Endothelial cell of umbilical vein (primary cell): ENCODE data around the gene ABCA1. TPM values are rescaled to one million over a fixed set of nuclear protein-coding genes. Genes with fewer than 3 reads are reported as not detected.

ENCODE experiments used
- BruUV-seq: library from RNA; stranded (reverse); fragments of 400-500 nt; replicated peaks from 2 replicates; lab custom pipeline; 2021; lab: Mats Ljungman, UMichigan
- CTCF ChIA-PET: fragments of 300-600, 350-600 bp; sonication (Branson Sonifier 250); formaldehyde crosslinking; loops from one replicate; lab custom pipeline; 2021; ENCODE audit warnings: antibody characterized with exemption, inconsistent platforms; lab: Charles Lee
- POLR2A ChIA-PET: fragments of 300-600, 350-600 bp; sonication (Branson Sonifier 250); formaldehyde crosslinking; loops from one replicate; lab custom pipeline; 2021; ENCODE audit warnings: antibody characterized with exemption, inconsistent platforms; lab: Charles Lee
- DNase-seq: peaks from one replicate; pipeline ENCODE4 v3.0.0-alpha.2; 2011; ENCODE audit warnings: low read depth, low spot score
- FAIRE-seq: peaks from 2 replicates; lab custom pipeline; 2011; peaks lifted over from hg19 to GRCh38; lab: Jason Lieb, UNC
- H2AFZ ChIP-seq: 2 replicates; pipeline ENCODE4 v1.6.0; 2012; ENCODE audit warnings: low read depth, low read length, control low read depth, inconsistent platforms
- H3K27ac ChIP-seq: 2 replicates; pipeline ENCODE4 v1.5.1; 2011; ENCODE audit warnings: low read depth, mild to moderate bottlenecking, control low read depth, low read length, moderate library complexity; ENCODE audit not compliant: insufficient read depth
- H3K27me3 ChIP-seq, 2 experiments: 2 replicates each; pipeline versions ENCODE4 v1.6.0 to v1.6.1; 2011; ENCODE audit warnings: low read length in 2 of 2, mixed read lengths in 1 of 2; ENCODE audit not compliant: control insufficient read depth in 2 of 2, insufficient read depth in 2 of 2
- H3K36me3 ChIP-seq, 2 experiments: 2 replicates in 1 of 2; 3 replicates in 1 of 2; pipeline ENCODE4 v1.5.1; 2011; ENCODE audit warnings: low read length in 2 of 2, mild to moderate bottlenecking in 1 of 2, moderate library complexity in 1 of 2; ENCODE audit not compliant: control insufficient read depth in 2 of 2, insufficient read depth in 2 of 2; ENCODE audit errors: extremely low read depth in 1 of 2
- H3K4me1 ChIP-seq: 3 replicates; pipeline ENCODE4 v1.5.1; 2011; ENCODE audit warnings: mild to moderate bottlenecking, low read length; ENCODE audit not compliant: control insufficient read depth, insufficient read depth; ENCODE audit errors: extremely low read depth
- H3K4me2 ChIP-seq: 2 replicates; pipeline ENCODE4 v1.6.1; 2011; ENCODE audit warnings: low read length, control low read depth, mixed read lengths; ENCODE audit not compliant: insufficient read depth
- H3K4me3 ChIP-seq, 3 experiments: fragments of 200-600 bp in 1 of 3; sonication (generic), shearing (Covaris generic) in 1 of 3; replicated peaks in 1 of 3; 2 replicates each; pipeline ENCODE4 v1.5.1; 2011 to 2016; ENCODE audit warnings: control low read depth in 3 of 3, low read length in 3 of 3, mild to moderate bottlenecking in 2 of 3, inconsistent platforms in 1 of 3, low read depth in 1 of 3, moderate library complexity in 1 of 3; ENCODE audit not compliant: insufficient read depth in 1 of 3
- H3K79me2 ChIP-seq: 2 replicates; pipeline ENCODE4 v1.6.0; 2012; ENCODE audit warnings: low read length, inconsistent platforms; ENCODE audit not compliant: control insufficient read depth, insufficient read depth
- H3K9ac ChIP-seq: replicated peaks from 2 replicates; pipeline ENCODE3; 2011; ENCODE audit warnings: low read length, control low read depth; ENCODE audit not compliant: insufficient read depth; ENCODE audit errors: extremely low read depth
- H3K9me1 ChIP-seq: replicated peaks from 3 replicates; pipeline ENCODE4 v1.6.0; 2011; ENCODE audit warnings: mild to moderate bottlenecking, low read length; ENCODE audit not compliant: control insufficient read depth, insufficient read depth; ENCODE audit errors: extremely low read depth
- H3K9me3 ChIP-seq: replicated peaks from 2 replicates; pipeline ENCODE4 v1.5.1; 2012; ENCODE audit warnings: low read length, inconsistent platforms; ENCODE audit not compliant: control insufficient read depth, insufficient read depth
- H4K20me1 ChIP-seq: replicated peaks from 2 replicates; pipeline ENCODE3; 2011; ENCODE audit warnings: mild to moderate bottlenecking, low read length; ENCODE audit not compliant: control insufficient read depth, insufficient read depth; ENCODE audit errors: extremely low read depth
- CTCF ChIP-seq, 2 donors: IDR thresholded peaks; 1 replicate in 1 of 2; 2 replicates in 1 of 2; pipeline ENCODE4 v1.5.1; 2011; ENCODE audit warnings: low read length in 2 of 2, mild to moderate bottlenecking in 2 of 2, moderate library complexity in 2 of 2, control low read depth in 1 of 2, inconsistent platforms in 1 of 2, low read depth in 1 of 2; ENCODE audit not compliant: insufficient read depth in 1 of 2; ENCODE audit errors: extremely low read depth in 1 of 2
- EZH2 ChIP-seq: IDR thresholded peaks from 2 replicates; pipeline ENCODE4 v1.6.1; 2012; ENCODE audit warnings: borderline replicate concordance, low read depth, mild to moderate bottlenecking, moderate library complexity, low read length, inconsistent platforms; ENCODE audit not compliant: severe bottlenecking
- FOS ChIP-seq: IDR thresholded peaks from 2 replicates; pipeline ENCODE4 v1.6.1; 2011; ENCODE audit warnings: mild to moderate bottlenecking, low read length, moderate library complexity, borderline replicate concordance; ENCODE audit not compliant: insufficient read depth
- GATA2 ChIP-seq: IDR thresholded peaks from 2 replicates; pipeline ENCODE4 v1.7.0; 2011; ENCODE audit warnings: low read depth, mild to moderate bottlenecking, moderate library complexity, mixed read lengths, low read length; ENCODE audit not compliant: insufficient read length, insufficient read depth
- JUN ChIP-seq: IDR thresholded peaks from 2 replicates; pipeline ENCODE4 v1.6.1; 2011; ENCODE audit warnings: borderline replicate concordance, low read depth; ENCODE audit not compliant: insufficient read length, insufficient read depth
- MAX ChIP-seq: IDR thresholded peaks from 2 replicates; pipeline ENCODE4 v1.6.1; 2011; ENCODE audit not compliant: insufficient read depth, insufficient read length
- MYC ChIP-seq: IDR thresholded peaks from one replicate; pipeline ENCODE4 v1.6.1; 2011; ENCODE audit warnings: mild to moderate bottlenecking, low read depth, low read length
- POLR2A ChIP-seq: IDR thresholded peaks from 2 replicates; pipeline ENCODE4 v1.6.1; 2012; ENCODE audit warnings: low read depth, mild to moderate bottlenecking, control low read depth, low read length
- POLR2AphosphoS5 ChIP-seq: IDR thresholded peaks from 2 replicates; pipeline ENCODE4 v1.6.1; 2012; ENCODE audit warnings: low read depth, mild to moderate bottlenecking, control low read depth, low read length, moderate library complexity; ENCODE audit not compliant: insufficient read depth
- dilution Hi-C: fragments of 300-500 bp; cut with MboI; formaldehyde crosslinking; loops from one replicate; pipeline ENCODE4 v1.15.0; 2019; ENCODE audit warnings: low sequenced_read_pairs; ENCODE audit not compliant: extremely low pct_ligation_motif_present
- intact Hi-C: fragments of 100-400 bp; cut with micrococcal nuclease; formaldehyde crosslinking; loops from one replicate; pipeline ENCODE4 v1.10.0; 2022
- polyA plus RNA-seq, 4 experiments: library from polyadenylated mRNA; depleted of rRNA in 3 of 4; stranded (reverse) in 3 of 4; unstranded in 1 of 4; fragments of >200 nt; gene quantifications; 2 replicates each; pipeline versions ENCODE4 v1.2.1 to v1.2.3, GENCODE V29; 2011 to 2012; ENCODE audit warnings: missing spikeins in 1 of 4
- total RNA-seq: library from RNA; stranded (reverse); gene quantifications from 2 replicates; pipeline ENCODE4 v1.2.3, GENCODE V29; 2021

ABCA1 gene
- total and polyA plus RNA-seq, 2 donors (not counting 3 experiments of a cell fraction or from before 2014, with no cell fraction given) = 2.4 to 9.8 TPM

- Histone ChIP-seq H3K27ac (no peak overlapping the region), H3K9me3 (no peaks in the 10 kb centered on the region), H3K4me1 (no peaks in the 10 kb centered on the region), H4K20me1 (no peaks in the 10 kb centered on the region), H3K27me3 (peaks cover 2 to 3% of the 10 kb centered on the region in 2 experiments), H3K36me3 (no peaks in the 10 kb centered on the region), H3K4me3 (no peak overlapping the region), H3K9ac (no peak overlapping the region), H3K9me1 (no peaks in the 10 kb centered on the region), H3K79me2 (no peaks in the 10 kb centered on the region), H2AFZ (no peak overlapping the region), H3K4me2 (no peak overlapping the region)
- ChIA-PET CTCF (interaction anchor here (1.4 kb wide), 1 partner anchor 12 kb away, joined by 5 read pairs; no protein-coding TSS in a partner anchor), POLR2A (no interaction called here)
- FAIRE-seq (no peak), DNase-seq (no peak)
- dilution Hi-C loops (no loop called here), intact Hi-C loops (no loop called here)
- TF ChIP-seq MYC (no peak), FOS (no peak), MAX (no peak), JUN (no peak), GATA2 (no peak), EZH2 (no peak), POLR2AphosphoS5 (no peak), CTCF (IDR thresholded peaks at IDR 0.05; ENCODE audit: extremely low read depth in 1 of 2, insufficient read depth in 1 of 2, low read depth in 1 of 2, low read length in 2 of 2) (no peak), POLR2A (no peak)
- BruUV-seq = no TSS peak
Observed at GRCh38 chr9:104906441-104907277, 21.3 kb downstream of the ABCA1 start.
